GM12878 (cell line): ENCODE measurements around the gene KCND2. TPM values are rescaled to one million over a fixed set of nuclear protein-coding genes. Genes with fewer than 3 reads are reported as not detected.

ENCODE experiments used
- ATAC-seq: fragments of 200-7000 bp; cut with Tn5 transposase; 3 replicates; pipeline ENCODE4 v1.9.1; 2020; ENCODE audit warnings: mild to moderate bottlenecking, moderate library complexity
- BruUV-seq: library from RNA; stranded (reverse); fragments of 400-500 nt; replicated peaks from 2 replicates; lab custom pipeline; 2021; lab: Mats Ljungman, UMichigan
- CTCF ChIA-PET: fragments of 300-600 bp; sonication (Branson Sonifier 250); formaldehyde crosslinking; extraction: SDS; loops from one replicate; lab custom pipeline; 2021; ENCODE audit warnings: inconsistent platforms; lab: Yijun Ruan, JAX
- POLR2A ChIA-PET: fragments of 350-600 bp; formaldehyde crosslinking; extraction: SDS; loops from one replicate; lab custom pipeline; 2021; ENCODE audit warnings: inconsistent platforms; lab: Charles Lee
- RAD21 ChIA-PET: fragments of 300-600 bp; sonication (Branson Sonifier 250); formaldehyde crosslinking; loops from one replicate; lab custom pipeline; 2023; ENCODE audit warnings: antibody characterized with exemption; ENCODE audit not compliant: unreplicated experiment; lab: Charles Lee
- SMC1A ChIA-PET: fragments of 300-600 bp; sonication (Branson Sonifier 250); formaldehyde crosslinking; loops from one replicate; lab custom pipeline; 2023; ENCODE audit not compliant: unreplicated experiment, uncharacterized antibody; lab: Charles Lee
- DNase-seq: peaks from one replicate; pipeline ENCODE4 v3.0.0-alpha.2; 2011; ENCODE audit warnings: low read depth, low spot score
- FAIRE-seq: peaks from 3 replicates; lab custom pipeline; 2011; peaks lifted over from hg19 to GRCh38; lab: Jason Lieb, UNC
- H2AFZ ChIP-seq: 2 replicates; pipeline ENCODE4 v1.6.0; 2011; ENCODE audit warnings: low read depth, low read length, control low read depth; ENCODE audit not compliant: control insufficient read depth
- H3K27ac ChIP-seq: 2 replicates; pipeline ENCODE4 v1.5.1; 2011; ENCODE audit warnings: control low read depth; ENCODE audit not compliant: control insufficient read depth, insufficient read depth
- H3K27me3 ChIP-seq, 2 experiments: replicated peaks in 1 of 2; 2 replicates each; pipeline versions ENCODE4 v1.6.0 to v1.6.1; 2011; ENCODE audit warnings: low read length in 1 of 2; ENCODE audit not compliant: control insufficient read depth in 2 of 2, insufficient read depth in 2 of 2
- H3K36me3 ChIP-seq, 2 experiments: 2 replicates each; pipeline ENCODE4 v1.5.1; 2011; ENCODE audit warnings: low read length in 1 of 2; ENCODE audit not compliant: control insufficient read depth in 2 of 2, insufficient read depth in 2 of 2
- H3K4me1 ChIP-seq: 2 replicates; pipeline ENCODE4 v1.6.1; 2011; ENCODE audit warnings: mild to moderate bottlenecking, low read length, moderate library complexity, mixed read lengths; ENCODE audit not compliant: control insufficient read depth, insufficient read depth
- H3K4me2 ChIP-seq: 2 replicates; pipeline ENCODE4 v1.6.0; 2011; ENCODE audit warnings: control low read depth; ENCODE audit not compliant: control insufficient read depth, insufficient read depth
- H3K4me3 ChIP-seq: fragments of 200-600 bp; sonication (generic); 2 replicates; pipeline ENCODE4 v1.5.1; 2016
- H3K79me2 ChIP-seq: 2 replicates; pipeline ENCODE4 v1.6.0; 2011; ENCODE audit warnings: low read length; ENCODE audit not compliant: control insufficient read depth, insufficient read depth
- H3K9ac ChIP-seq: 2 replicates; pipeline ENCODE4 v1.8.0; 2011; ENCODE audit warnings: low read length, control low read depth, mixed read lengths; ENCODE audit not compliant: control insufficient read depth, insufficient read depth
- H3K9me3 ChIP-seq: replicated peaks from 3 replicates; pipeline ENCODE4 v1.5.1; 2011; ENCODE audit warnings: mild to moderate bottlenecking, low read length; ENCODE audit not compliant: control insufficient read depth, insufficient read depth
- H4K20me1 ChIP-seq: 2 replicates; pipeline ENCODE4 v1.6.0; 2011; ENCODE audit not compliant: control insufficient read depth, insufficient read depth
- CEBPB ChIP-seq, 2 experiments: fragments of 150-350 bp in 1 of 2; IDR thresholded peaks; 2 replicates each; pipeline ENCODE4 v1.6.1; 2012 to 2014; ENCODE audit warnings: low read depth in 2 of 2, low read length in 2 of 2, borderline replicate concordance in 1 of 2, inconsistent platforms in 1 of 2
- CHD2 ChIP-seq: IDR thresholded peaks from 2 replicates; pipeline ENCODE4 v1.6.1; 2011; ENCODE audit warnings: low read depth, low read length, improper control_type of control experiment, borderline replicate concordance
- ZNF384 ChIP-seq: IDR thresholded peaks from 2 replicates; pipeline ENCODE4 v1.6.1; 2012; ENCODE audit warnings: low read depth, mild to moderate bottlenecking, low read length, improper control_type of control experiment, borderline replicate concordance
- ZNF687 ChIP-seq: fragments of 450-650 bp; IDR thresholded peaks from 2 replicates; pipeline ENCODE4 v1.6.1; 2017; ENCODE audit warnings: mild to moderate bottlenecking, moderate library complexity
- whole genome bisulfite sequencing: methylation state at CpG from one replicate; pipeline ENCODE4 v1.1.6; 2016; ENCODE audit warnings: low lambda C conversion rate; ENCODE audit not compliant: insufficient replicate concordance, insufficient coverage; ENCODE audit errors: missing lambda C conversion rate; 5-methylcytosine and 5-hydroxymethylcytosine counted together
- in situ Hi-C: fragments of 300-500 bp; cut with MboI; formaldehyde crosslinking; loops from 9 replicates; pipeline ENCODE4 v1.14.3; 2018; ENCODE audit warnings: mixed read lengths
- intact Hi-C: fragments of 100-400 bp; cut with micrococcal nuclease; formaldehyde crosslinking; loops from one replicate; pipeline ENCODE4 v1.14.2; 2022; ENCODE audit not compliant: unreplicated experiment
- polyA plus RNA-seq, 11 experiments: library from polyadenylated mRNA; depleted of rRNA in 4 of 11; unstranded in 6 of 11; stranded (reverse) in 5 of 11; fragments of >200 nt; fragmentation: Nextera tagmentation in 4 of 11; fragmentation: Illumina TruSeq in 1 of 11; extraction: Ambion mirVana in 4 of 11; extraction: Trizol in 1 of 11; gene quantifications; 1 replicate in 1 of 11; 2 replicates in 10 of 11; pipeline versions ENCODE4 v1.2.1 to v1.2.3, GENCODE V29; 2011 to 2016; ENCODE audit warnings: inconsistent platforms in 2 of 11, missing spikeins in 2 of 11, low read depth in 1 of 11
- total RNA-seq, 4 experiments: library from RNA; depleted of rRNA in 3 of 4; stranded (reverse); fragments of >200 nt in 3 of 4; fragmentation: Illumina TruSeq in 1 of 4; extraction: Trizol in 1 of 4; gene quantifications; 2 replicates each; pipeline versions ENCODE4 v1.2.1 to v1.2.3, GENCODE V29; 2013 to 2021

KCND2 gene
- total and polyA plus RNA-seq, 10 of the 15 experiments (the other 5 are each of a cell fraction or from before 2014, with no cell fraction given), result 3.6 to 22.3 (median 6.3) TPM

DNA sequence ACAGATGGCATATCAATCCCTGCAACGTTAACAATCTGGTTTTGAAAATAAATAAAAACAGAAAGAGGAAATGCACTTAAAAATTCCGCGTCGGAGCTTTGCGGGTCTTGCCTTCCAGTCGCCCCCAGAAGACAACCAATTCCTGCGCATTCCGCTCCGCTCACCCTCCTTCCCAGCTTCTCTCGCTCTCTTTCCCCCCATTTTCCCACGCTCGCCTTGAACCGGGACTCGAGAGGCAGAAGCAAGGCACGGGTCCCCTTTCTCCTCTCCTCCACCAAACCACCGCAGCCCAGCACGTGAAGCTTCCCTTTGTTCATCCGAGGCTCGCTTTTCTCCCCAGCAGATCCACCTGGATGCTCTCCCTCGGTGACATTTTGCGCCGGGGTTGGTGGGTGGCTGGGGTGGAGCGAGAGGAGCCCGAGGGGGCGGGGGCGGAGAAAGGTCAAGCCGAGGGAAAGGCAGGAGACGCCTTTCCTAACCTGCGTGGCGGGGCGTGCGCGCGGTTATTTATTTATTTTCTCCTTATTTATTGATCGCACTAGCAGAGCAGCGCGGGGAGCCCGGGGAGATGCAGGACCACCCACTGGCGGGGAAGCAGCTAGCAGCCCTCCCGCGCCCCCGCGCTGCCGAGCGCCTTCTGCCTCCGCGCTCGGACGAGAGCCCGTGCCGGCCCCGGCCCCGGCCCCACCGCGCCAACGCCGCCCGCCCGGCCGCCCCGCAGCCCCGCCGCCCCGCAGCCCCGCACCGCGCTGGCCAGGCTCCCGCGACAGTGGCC, at the start of gene KCND2 (continued):
- TF ChIP-seq ZNF687, result no peak

DNA sequence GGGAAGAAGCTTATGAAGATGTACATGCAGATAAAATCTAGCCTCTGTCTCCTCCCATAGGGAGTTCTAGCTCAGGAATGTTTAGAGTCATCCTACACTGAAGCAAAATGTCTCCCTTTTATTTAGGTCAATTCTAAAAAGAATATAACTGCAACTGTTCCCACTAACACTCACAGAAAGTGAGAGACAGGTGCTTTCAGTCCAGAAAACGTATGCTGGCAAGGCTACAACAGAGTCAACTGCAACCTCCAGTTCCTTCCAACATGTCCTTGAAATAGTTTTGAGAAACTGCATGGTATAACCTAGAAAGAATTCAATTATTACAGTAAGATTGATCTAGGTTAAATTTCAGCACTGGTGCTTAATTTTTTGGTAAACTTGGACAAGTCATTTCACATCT, 46.8 kb upstream of the KCND2 start:
- Histone ChIP-seq H3K27me3 (no peaks in the 10 kb centered on the region), H3K4me3 (no peak overlapping the region), H2AFZ (no peak overlapping the region), H3K9ac (no peak overlapping the region), H3K79me2 (no peaks in the 10 kb centered on the region), H3K4me2 (no peak overlapping the region), H3K9me3 (no peaks in the 10 kb centered on the region), H3K27ac (no peak overlapping the region), H4K20me1 (no peaks in the 10 kb centered on the region), H3K4me1 (no peaks in the 10 kb centered on the region), H3K36me3 (no peaks in the 10 kb centered on the region)
- CTCF ChIA-PET, result interaction anchor here (1.0 kb wide), 2 partner anchors 10 to 48 kb away, joined by 3 read pairs; no protein-coding TSS in a partner anchor
- intact Hi-C loops, result no loop called here
- WGBS, result 0% methylated on average over 1 of the region's 1 CpG
- no peak for DNase-seq
- ATAC-seq, result no peak
- BruUV-seq, result no TSS peak
- no peak for TF ChIP-seq CHD2
- TF ChIP-seq ZNF384, result no peak
- no peak for TF ChIP-seq CEBPB (IDR thresholded peaks at IDR 0.05; ENCODE audit: borderline replicate concordance in 1 of 2, low read depth in 2 of 2, low read length in 2 of 2)
- POLR2A ChIA-PET, result no interaction called here
- SMC1A ChIA-PET, result interaction anchor here (1.3 to 1.5 kb wide), 2 partner anchors 11 to 498 kb away, joined by 3 to 4 read pairs; no protein-coding TSS in a partner anchor
- in situ Hi-C loops, result no loop called here
- RAD21 ChIA-PET, result no interaction called here
- FAIRE-seq, result no peak
